AG09319 (cell line): ENCODE data around the gene POLR3B.

Experiments used
- DNase-seq: peaks from one replicate; pipeline ENCODE4 v3.0.0-alpha.2; 2010; ENCODE audit warnings: low read depth; ENCODE audit errors: extremely low read depth
- TF ChIP-seq, protein P1 (sequence below): IDR thresholded peaks from 2 replicates; pipeline ENCODE4 v1.5.1; 2011; ENCODE audit warnings: low read depth, mild to moderate bottlenecking, inconsistent platforms, low read length, moderate library complexity

POLR3B gene

GRCh38 chr12:106551410-106551809 lies 193.9 kb downstream of the POLR3B start:
- no peak for DNase-seq
- TF ChIP-seq, protein P1, sequence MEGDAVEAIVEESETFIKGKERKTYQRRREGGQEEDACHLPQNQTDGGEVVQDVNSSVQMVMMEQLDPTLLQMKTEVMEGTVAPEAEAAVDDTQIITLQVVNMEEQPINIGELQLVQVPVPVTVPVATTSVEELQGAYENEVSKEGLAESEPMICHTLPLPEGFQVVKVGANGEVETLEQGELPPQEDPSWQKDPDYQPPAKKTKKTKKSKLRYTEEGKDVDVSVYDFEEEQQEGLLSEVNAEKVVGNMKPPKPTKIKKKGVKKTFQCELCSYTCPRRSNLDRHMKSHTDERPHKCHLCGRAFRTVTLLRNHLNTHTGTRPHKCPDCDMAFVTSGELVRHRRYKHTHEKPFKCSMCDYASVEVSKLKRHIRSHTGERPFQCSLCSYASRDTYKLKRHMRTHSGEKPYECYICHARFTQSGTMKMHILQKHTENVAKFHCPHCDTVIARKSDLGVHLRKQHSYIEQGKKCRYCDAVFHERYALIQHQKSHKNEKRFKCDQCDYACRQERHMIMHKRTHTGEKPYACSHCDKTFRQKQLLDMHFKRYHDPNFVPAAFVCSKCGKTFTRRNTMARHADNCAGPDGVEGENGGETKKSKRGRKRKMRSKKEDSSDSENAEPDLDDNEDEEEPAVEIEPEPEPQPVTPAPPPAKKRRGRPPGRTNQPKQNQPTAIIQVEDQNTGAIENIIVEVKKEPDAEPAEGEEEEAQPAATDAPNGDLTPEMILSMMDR, result no peak

DNA sequence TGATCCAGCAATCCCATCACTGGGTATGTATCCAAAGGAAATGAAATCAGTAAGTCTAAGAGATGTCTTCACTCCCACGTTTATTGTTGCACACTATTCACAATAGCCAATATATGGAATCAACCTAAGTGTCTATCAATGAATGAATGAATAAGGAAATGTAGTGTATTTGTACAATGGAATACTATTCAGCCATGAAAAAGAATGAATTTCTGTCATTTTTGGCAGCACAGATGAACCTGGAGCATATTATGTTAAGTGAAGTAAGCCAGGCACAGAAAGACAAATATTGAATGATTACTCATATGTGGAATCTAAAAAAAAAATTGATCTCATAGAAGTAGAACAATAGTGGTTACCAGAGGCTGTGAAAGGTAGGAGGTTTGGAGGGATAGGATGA lies 194.7 kb downstream of the POLR3B start:
- TF ChIP-seq, protein P1, result no peak
- no peak for DNase-seq
